ENCODE measurements around the gene KRTAP9-8. TPM values are rescaled to one million over a fixed set of nuclear protein-coding genes. Genes with fewer than 3 reads are reported as not detected.
"Not testable (repeated sequence)": the region's sequence is repeated elsewhere in the genome, so short reads cannot be mapped to it uniquely, and the experiment has no call there.

KRTAP9-8 gene
- total RNA-seq, 1 donor from 2014 or later, result not detected

DNA sequence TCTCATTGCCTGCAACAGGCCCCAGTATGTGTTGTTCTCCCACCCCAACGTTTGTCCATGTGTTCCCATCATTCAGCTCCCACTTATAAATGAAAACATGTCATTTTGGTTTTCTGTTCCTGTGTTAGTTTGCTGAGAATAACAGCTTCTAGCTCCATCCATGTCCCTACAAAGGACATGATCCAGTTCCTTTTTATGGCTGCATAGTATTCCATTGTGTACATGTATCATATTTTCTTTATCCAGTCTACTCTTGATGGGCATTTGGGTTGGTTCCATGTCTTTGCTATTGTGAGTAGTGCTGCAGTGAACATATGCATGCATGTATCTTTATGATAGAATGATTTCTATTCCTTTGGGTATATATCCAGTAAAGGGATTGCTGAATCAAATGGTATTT lies 22.1 kb upstream of the KRTAP9-8 start:
- DNase-seq (ENCODE audit: low read depth), result no peak
- no peak overlapping the region for H3K4me3 ChIP-seq (ENCODE audit: low read depth, low read length)
- TF ChIP-seq, protein P1, sequence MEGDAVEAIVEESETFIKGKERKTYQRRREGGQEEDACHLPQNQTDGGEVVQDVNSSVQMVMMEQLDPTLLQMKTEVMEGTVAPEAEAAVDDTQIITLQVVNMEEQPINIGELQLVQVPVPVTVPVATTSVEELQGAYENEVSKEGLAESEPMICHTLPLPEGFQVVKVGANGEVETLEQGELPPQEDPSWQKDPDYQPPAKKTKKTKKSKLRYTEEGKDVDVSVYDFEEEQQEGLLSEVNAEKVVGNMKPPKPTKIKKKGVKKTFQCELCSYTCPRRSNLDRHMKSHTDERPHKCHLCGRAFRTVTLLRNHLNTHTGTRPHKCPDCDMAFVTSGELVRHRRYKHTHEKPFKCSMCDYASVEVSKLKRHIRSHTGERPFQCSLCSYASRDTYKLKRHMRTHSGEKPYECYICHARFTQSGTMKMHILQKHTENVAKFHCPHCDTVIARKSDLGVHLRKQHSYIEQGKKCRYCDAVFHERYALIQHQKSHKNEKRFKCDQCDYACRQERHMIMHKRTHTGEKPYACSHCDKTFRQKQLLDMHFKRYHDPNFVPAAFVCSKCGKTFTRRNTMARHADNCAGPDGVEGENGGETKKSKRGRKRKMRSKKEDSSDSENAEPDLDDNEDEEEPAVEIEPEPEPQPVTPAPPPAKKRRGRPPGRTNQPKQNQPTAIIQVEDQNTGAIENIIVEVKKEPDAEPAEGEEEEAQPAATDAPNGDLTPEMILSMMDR (conservative IDR thresholded peaks at IDR 0.05; ENCODE audit: low read depth, low read length), result no peak

DNA sequence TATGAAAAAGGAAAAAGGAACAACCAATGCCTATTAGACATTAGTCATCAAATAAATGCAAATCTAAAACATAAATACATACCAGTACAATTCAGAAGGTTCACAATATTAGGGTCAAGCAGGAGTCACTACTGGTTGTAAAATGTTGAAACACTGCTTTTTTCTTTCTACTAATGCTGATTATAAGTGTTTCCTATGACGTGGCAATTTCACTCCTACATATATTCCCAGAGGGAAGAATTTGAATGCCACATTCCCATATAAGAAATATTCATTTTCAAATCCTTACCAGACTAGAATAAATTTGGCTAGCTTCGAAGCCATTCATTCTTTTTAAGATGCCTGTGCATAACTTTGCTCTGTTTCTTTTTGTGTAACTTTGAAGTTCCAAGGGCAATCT lies 14.0 kb upstream of the KRTAP9-8 start:
- H3K4me3 ChIP-seq (ENCODE audit: low read depth, low read length), result no peak overlapping the region
- TF ChIP-seq, protein P1 (conservative IDR thresholded peaks at IDR 0.05; ENCODE audit: low read depth, low read length), result no peak
- DNase-seq (ENCODE audit: low read depth), result no peak

DNA sequence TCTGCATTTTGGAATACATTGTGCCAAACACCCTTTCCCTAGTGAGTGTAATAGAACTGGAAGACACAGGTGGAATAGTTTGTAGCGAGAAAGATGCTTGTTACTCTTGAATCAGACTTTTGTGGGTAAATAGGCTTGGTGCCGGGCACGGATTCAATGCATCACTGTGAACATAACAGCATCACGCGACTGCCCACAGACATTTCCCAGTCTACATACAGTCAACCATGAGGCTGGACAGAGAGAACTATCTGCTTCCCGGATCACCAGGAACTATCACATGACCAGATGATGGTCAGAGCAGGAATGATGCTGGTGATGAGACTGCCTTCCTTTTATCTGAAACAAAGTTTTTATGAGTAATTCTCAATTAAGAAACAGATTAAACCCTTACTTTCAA lies 11.7 kb upstream of the KRTAP9-8 start:
- TF ChIP-seq, protein P1 (conservative IDR thresholded peaks at IDR 0.05; ENCODE audit: low read depth, low read length), result no peak
- no peak overlapping the region for H3K4me3 ChIP-seq (ENCODE audit: low read depth, low read length)
- DNase-seq (ENCODE audit: low read depth), result no peak

DNA sequence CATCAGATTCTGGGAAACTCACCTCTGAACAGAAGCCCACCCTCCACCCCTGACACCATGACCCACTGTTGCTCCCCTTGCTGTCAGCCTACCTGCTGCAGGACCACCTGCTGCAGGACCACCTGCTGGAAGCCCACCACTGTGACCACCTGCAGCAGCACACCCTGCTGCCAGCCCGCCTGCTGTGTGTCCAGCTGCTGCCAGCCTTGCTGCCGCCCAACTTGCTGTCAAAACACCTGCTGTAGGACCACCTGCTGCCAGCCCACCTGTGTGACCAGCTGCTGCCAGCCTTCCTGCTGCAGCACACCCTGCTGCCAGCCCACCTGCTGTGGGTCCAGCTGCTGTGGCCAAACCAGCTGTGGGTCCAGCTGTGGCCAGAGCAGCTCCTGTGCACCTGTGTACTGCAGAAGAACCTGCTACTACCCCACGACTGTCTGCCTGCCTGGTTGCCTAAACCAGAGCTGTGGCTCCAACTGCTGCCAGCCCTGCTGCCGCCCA lies 11.2 kb upstream of the KRTAP9-8 start, which contains the start of gene KRTAP9-2:
Gene KRTAP9-2, plus strand, starts transcription at position 51 of the 498 bp plus-strand sequence. Its CDS starts 7 bp downstream, at position 58.
- H3K4me3 ChIP-seq (ENCODE audit: low read depth, low read length); DNase-seq (ENCODE audit: low read depth): not testable (repeated sequence)

DNA sequence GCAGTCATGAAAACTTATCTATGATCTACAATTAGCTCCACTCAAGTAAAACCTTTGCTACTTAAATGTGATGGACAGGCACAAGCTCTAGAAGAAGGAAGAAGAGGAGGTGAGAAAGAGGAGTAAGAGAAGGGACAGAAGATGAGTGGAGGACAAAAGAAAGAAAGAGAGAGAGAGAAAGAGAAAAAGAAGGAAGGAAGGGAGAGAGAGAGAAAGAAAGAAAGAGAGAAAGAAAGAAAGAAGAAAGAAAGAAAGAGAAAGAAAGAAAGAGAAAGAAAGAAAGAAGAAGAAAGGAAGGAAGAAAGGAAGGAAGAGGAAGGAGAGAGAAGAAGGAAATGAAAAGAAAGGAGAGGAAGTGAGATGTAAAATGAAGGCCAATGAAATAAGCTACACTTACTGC lies 7.7 kb upstream of the KRTAP9-8 start:
- DNase-seq (ENCODE audit: low read depth), result no peak
- H3K4me3 ChIP-seq (ENCODE audit: low read depth, low read length), result no peak overlapping the region
- TF ChIP-seq, protein P1 (conservative IDR thresholded peaks at IDR 0.05; ENCODE audit: low read depth, low read length), result no peak

DNA sequence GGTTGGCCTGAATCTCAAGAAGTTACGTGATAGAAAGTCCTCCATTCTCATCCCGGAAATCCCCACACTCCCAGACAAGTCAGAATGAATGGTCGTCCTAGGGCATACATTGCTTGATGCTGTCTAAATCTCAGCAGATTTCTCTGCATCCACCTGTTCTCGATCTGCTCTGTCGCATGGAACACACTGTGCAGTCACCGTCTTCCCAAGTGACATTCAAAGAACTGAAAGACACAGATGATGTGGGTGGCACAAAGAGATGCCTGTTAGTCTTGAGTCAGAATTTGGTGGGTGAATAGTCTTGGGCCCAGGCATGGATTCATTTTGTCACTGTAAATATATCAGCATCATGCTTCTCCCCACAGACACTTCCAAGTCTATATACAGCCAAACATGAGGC lies 6.1 kb upstream of the KRTAP9-8 start:
- TF ChIP-seq, protein P1 (conservative IDR thresholded peaks at IDR 0.05; ENCODE audit: low read depth, low read length), result no peak
- no peak overlapping the region for H3K4me3 ChIP-seq (ENCODE audit: low read depth, low read length)
- no peak for DNase-seq (ENCODE audit: low read depth)

DNA sequence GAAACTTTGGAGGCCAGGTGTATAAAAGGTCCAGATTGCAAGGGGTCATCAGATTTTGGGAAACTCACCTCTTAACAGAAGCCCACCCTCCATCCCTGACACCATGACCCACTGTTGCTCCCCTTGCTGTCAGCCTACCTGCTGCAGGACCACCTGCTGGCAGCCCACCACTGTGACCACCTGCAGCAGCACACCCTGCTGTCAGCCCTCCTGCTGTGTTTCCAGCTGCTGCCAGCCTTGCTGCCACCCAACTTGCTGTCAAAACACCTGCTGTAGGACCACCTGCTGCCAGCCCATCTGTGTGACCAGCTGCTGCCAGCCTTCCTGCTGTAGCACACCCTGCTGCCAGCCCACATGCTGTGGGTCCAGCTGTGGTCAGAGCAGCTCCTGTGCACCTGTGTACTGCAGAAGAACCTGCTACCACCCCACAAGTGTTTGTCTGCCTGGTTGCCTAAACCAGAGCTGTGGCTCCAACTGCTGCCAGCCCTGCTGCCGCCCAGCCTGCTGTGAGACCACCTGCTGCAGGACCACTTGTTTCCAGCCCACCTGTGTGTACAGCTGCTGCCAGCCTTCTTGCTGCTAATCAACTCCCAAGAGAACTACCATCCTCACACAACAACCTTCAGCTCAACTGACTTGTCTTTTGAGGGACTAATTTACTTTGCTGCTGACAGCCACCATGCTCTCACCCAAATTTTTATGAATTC lies 5.2 kb upstream of the KRTAP9-8 start, which contains the start of gene KRTAP9-3:
Gene KRTAP9-3, plus strand, starts transcription at position 51 of the 707 bp plus-strand sequence. Its CDS starts 53 bp downstream, at position 104.
- DNase-seq (ENCODE audit: low read depth); H3K4me3 ChIP-seq (ENCODE audit: low read depth, low read length): not testable (repeated sequence)

DNA sequence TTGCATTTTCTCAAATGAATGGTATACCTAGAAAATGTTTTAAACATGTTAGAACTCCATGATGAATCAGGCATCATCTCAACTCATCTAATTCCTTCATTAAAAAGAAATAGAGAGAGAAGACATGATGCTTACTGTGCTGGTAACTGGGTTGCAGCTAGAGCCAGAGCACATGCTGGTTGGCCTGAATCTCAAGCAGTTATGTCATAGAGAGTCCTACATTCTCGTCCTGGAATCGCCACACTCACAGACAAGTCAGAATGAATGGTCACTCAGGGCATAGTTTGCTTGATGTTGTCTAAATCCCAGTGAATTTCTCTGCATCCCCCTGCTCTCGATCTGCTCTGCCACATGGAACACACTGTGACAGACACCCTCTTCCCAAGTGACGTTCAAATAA lies 683 bp upstream of the KRTAP9-8 start:
- not testable (repeated sequence) for H3K4me3 ChIP-seq (ENCODE audit: low read depth, low read length); DNase-seq (ENCODE audit: low read depth)

DNA sequence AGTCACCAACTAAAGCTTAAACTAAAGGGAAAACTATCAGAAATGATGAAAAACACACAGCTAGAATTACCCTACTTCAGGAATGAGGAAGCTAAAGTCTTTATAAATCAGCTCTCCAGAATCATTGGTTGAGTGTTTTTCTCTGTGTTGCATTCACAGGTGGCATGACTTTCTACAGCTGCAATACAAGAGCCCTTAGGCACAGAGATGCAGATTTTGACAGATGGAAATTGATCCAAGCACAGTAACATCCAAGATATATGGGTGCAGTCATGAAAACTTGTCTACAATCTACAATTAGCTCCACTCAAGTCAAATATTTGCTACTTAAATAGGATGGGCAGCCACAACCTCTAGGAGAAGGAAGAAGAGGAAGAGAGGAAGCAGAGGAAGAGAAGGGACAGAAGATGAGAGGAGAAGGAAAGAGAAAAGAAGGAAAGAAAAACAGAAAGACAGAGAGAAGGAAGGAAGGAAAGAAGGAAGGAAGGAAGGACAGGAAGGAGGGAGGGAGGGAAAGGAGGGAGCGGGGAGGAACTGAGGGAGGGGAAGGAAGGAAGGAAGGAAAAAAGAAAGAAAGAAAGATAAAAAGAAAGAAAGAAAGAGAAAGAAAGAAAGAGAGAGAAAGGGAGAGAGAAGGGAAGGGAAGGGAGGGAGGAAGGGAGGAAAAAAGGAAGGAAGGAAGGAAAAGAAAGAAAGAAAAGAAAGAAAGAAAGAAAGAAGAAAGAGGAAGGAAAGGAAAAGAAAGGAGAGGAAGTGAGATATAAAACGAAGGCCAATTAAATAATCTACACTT lies 9.4 kb downstream of the KRTAP9-8 start:
- DNase-seq (ENCODE audit: low read depth); H3K4me3 ChIP-seq (ENCODE audit: low read depth, low read length): not testable (repeated sequence)

DNA sequence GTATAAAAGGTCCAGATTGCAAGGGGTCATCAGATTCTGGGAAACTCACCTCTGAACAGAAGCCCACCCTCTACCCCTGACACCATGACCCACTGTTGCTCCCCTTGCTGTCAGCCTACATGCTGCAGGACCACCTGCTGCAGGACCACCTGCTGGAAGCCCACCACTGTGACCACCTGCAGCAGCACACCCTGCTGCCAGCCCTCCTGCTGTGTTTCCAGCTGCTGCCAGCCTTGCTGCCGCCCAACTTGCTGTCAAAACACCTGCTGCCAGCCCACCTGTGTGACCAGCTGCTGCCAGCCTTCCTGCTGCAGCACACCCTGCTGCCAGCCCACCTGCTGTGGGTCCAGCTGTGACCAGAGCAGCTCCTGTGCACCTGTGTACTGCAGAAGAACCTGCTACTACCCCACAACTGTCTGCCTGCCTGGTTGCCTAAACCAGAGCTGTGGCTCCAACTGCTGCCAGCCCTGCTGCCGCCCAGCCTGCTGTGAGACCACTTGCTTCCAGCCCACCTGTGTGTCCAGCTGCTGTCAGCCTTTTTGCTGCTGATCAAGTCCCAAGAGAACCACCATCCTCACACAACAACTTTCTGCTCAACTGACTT lies 11.9 kb downstream of the KRTAP9-8 start, which contains the start of gene KRTAP9-4:
Gene KRTAP9-4, plus strand, starts transcription at position 51 of the 604 bp plus-strand sequence. Its CDS starts 34 bp downstream, at position 85.
- not testable (repeated sequence) for H3K4me3 ChIP-seq (ENCODE audit: low read depth, low read length); DNase-seq (ENCODE audit: low read depth)
